ENCODE measurements around the gene HIVEP3. TPM values are rescaled to one million over a fixed set of nuclear protein-coding genes. Genes with fewer than 3 reads are reported as not detected.

Gene HIVEP3
- polyA plus RNA-seq, 6 donors from 2014 or later: 0.83 to 2.1 (median 1.3) TPM

DNA sequence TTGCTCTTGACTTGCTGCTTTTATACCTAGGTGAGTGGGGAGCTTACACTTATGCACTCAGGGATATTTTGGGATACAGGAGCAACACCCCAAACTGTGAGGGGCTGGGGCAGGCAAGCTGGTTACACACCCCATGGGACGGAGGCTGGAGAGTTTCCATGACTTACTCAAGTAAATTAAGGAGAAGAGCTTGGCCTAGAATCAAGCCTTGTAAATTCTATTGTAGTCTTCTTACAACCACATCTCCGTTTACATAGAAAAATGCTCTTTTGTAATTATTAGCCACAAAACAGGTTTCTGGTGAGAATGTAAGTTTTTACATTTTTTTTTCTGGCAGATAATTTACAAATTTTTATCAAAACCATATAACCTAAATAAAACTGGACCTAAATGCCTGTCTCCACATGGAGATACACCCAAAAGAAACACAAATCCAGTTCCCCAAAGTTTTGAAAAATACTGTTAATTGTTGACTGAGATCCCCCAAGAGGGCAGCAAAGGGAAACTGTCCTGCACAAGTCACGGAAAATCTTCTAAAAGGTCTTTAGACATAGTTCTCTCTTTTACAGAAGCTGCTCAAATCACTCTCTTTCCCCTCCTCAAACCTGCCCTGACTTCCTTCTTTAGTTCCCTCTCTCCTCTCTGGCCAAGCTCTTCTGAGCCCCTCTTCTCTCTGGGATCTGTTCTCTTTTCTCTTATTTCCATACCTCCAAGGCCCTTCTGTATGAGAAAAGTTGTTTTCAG, 134.0 kb downstream of the HIVEP3 start:
- ATAC-seq (ENCODE audit: low read depth in 2 of 2) (no peak), DNase-seq (no peak)
- Mint-ChIP-seq H3K4me3 (no peak overlapping the region), H3K27ac (peak overlapping the region in 2 of 6 donors; percentile 27 to 63), H3K36me3 (no peaks in the 10 kb centered on the region), H3K4me1 (peaks cover 6 to 28% (median 18%) of the 10 kb centered on the region in 3 donors), H3K9me3 (no peaks in the 10 kb centered on the region), H3K27me3 (no peaks in the 10 kb centered on the region)

- ATAC-seq (ENCODE audit: low read depth in 2 of 2) (no peak), DNase-seq (no peak)
- peaks cover 6 to 36% (median 28%) of the 10 kb centered on the region in 3 donors for H3K4me1 Mint-ChIP-seq
- no peaks in the 10 kb centered on the region for H3K27me3 Mint-ChIP-seq
- peak overlapping the region in 4 of 6 donors; percentile 53 to 94 (median 66) for H3K27ac Mint-ChIP-seq
- H3K36me3 Mint-ChIP-seq: no peaks in the 10 kb centered on the region
- H3K4me3 Mint-ChIP-seq: no peak overlapping the region
- H3K9me3 Mint-ChIP-seq: no peaks in the 10 kb centered on the region
These were observed 135.5 kb downstream of the HIVEP3 start for GRCh38 chr1:41783189-41783639.

- peak overlapping the region in 1 of 6 donors; percentile 74 for H3K27ac Mint-ChIP-seq
- H3K4me1 Mint-ChIP-seq: peaks cover 6 to 36% (median 28%) of the 10 kb centered on the region in 3 donors
- no peaks in the 10 kb centered on the region for H3K9me3 Mint-ChIP-seq
- no peaks in the 10 kb centered on the region for H3K36me3 Mint-ChIP-seq
- ATAC-seq (ENCODE audit: low read depth in 2 of 2) (no peak), DNase-seq (no peak)
- H3K4me3 Mint-ChIP-seq: no peak overlapping the region
- no peaks in the 10 kb centered on the region for H3K27me3 Mint-ChIP-seq
These were observed 137.8 kb downstream of the HIVEP3 start for GRCh38 chr1:41780916-41781315.

DNA sequence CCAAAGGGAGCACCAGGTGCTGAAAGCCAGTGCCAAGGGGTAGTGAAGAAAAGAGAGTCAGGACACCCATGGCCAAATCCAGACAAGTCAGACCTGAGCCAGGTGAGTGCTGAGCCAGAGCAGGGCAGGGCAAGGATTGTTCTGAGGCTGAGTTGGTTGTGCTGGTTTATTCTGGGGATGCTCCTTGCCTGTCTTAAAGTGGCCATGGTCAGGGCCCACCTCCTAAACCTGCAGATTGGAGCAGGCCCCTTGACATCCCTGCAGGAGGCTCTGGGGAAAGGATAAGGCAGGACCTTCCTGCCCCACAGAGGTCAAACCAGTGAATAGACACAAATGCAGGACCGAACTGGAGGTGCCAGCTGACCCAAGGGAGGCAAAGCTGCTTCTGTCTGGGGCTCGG, 138.4 kb downstream of the HIVEP3 start:
- H3K36me3 Mint-ChIP-seq: no peaks in the 10 kb centered on the region
- DNase-seq (no peak), ATAC-seq (ENCODE audit: low read depth in 2 of 2) (no peak)
- H3K27me3 Mint-ChIP-seq: no peaks in the 10 kb centered on the region
- H3K4me3 Mint-ChIP-seq: peak overlapping the region in 1 of 8 donors; percentile 53
- H3K4me1 Mint-ChIP-seq: peaks cover 6 to 36% (median 27%) of the 10 kb centered on the region in 3 donors
- no peak overlapping the region for H3K27ac Mint-ChIP-seq
- no peaks in the 10 kb centered on the region for H3K9me3 Mint-ChIP-seq

DNA sequence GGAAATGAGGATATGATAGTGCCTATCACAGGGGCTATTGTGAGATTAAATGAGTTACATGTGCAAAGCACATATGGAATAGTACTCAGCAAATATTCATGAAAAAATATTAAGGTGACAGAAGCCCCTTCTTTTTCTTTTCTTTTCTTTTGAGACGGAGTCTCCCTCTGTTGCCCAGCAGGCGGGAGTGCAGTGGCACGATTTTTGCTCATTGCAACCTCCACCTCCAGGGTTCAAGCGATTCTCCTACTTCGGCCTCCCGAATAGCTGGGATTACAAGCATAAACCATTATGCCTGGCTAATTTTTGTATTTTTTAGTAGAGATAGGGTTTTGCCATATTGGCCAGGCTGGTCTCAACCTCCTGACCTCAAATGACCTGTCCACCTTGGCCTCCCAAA, 139.4 kb downstream of the HIVEP3 start:
- Mint-ChIP-seq H3K9me3 (no peaks in the 10 kb centered on the region), H3K27ac (peak overlapping the region in 2 of 6 donors; percentile 27), H3K27me3 (no peaks in the 10 kb centered on the region), H3K36me3 (no peaks in the 10 kb centered on the region), H3K4me3 (no peak overlapping the region), H3K4me1 (peaks cover 0 to 31% (median 21%) of the 10 kb centered on the region in 3 donors)
- no peak for ATAC-seq (ENCODE audit: low read depth in 2 of 2)
- no peak for DNase-seq

GRCh38 chr1:41777695-41778094, 141.0 kb downstream of the HIVEP3 start:
- Mint-ChIP-seq H3K27me3 (no peaks in the 10 kb centered on the region), H3K36me3 (no peaks in the 10 kb centered on the region), H3K4me1 (peaks cover 0 to 21% (median 14%) of the 10 kb centered on the region in 3 donors), H3K9me3 (no peaks in the 10 kb centered on the region), H3K27ac (peak overlapping the region in 1 of 6 donors; percentile 49), H3K4me3 (peak overlapping the region in 1 of 8 donors; percentile 16)
- DNase-seq (no peak), ATAC-seq (ENCODE audit: low read depth in 2 of 2) (no peak)

- peak overlapping the region in 3 of 6 donors; percentile 42 to 51 (median 44) for H3K27ac Mint-ChIP-seq
- no peak for ATAC-seq (ENCODE audit: low read depth in 2 of 2)
These were observed 141.8 kb downstream of the HIVEP3 start for GRCh38 chr1:41776891-41777441.

DNA sequence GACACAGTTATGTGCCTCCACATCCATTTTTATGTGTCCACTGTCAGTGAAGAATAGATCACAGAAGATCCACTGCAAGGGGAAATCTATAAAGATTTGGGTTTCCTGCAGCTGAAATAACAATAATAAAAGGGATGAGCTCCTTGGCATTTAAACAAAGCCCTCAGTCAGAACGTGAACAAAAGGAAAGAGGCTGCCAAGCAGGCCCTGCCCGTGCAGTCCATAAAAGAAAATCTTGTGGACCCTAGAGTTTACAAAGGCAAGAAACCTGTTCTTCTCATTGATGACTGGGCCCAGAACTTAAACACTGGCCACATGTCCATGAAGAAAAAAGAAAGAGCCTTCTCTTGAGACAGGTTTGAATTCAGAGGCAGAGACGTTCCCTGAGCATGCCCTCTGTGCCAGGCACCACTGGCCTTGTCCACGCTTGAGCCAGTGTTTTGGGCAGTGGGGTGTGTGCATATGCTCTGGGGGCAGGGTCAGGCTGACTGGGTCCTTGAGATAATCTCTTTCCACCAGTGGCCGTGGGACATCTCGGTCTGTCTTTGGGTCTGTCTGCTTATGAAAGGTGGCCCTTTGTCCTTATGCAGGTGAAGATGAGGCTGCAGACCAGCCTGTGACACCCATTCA, 142.7 kb downstream of the HIVEP3 start:
- DNase-seq: no peak
- Mint-ChIP-seq H3K36me3 (no peaks in the 10 kb centered on the region), H3K4me1 (peaks cover 0 to 23% (median 15%) of the 10 kb centered on the region in 3 donors), H3K27me3 (no peaks in the 10 kb centered on the region), H3K4me3 (no peak overlapping the region), H3K9me3 (no peaks in the 10 kb centered on the region), H3K27ac (no peak overlapping the region)
- ATAC-seq (ENCODE audit: low read depth in 2 of 2): no peak

More at GRCh38 chr1:41776891-41777441, 141.8 kb downstream of the HIVEP3 start:
- no peak for DNase-seq
- Mint-ChIP-seq H3K4me1 (peaks cover 0 to 19% (median 15%) of the 10 kb centered on the region in 3 donors), H3K36me3 (no peaks in the 10 kb centered on the region), H3K9me3 (no peaks in the 10 kb centered on the region), H3K27me3 (no peaks in the 10 kb centered on the region), H3K4me3 (no peak overlapping the region)

- Mint-ChIP-seq H3K9me3 (no peaks in the 10 kb centered on the region), H3K27me3 (no peaks in the 10 kb centered on the region), H3K4me1 (peaks cover 0 to 18% (median 15%) of the 10 kb centered on the region in 3 donors), H3K36me3 (no peaks in the 10 kb centered on the region), H3K4me3 (no peak overlapping the region), H3K27ac (no peak overlapping the region)
- DNase-seq (no peak), ATAC-seq (ENCODE audit: low read depth in 2 of 2) (no peak)
These were observed 144.2 kb downstream of the HIVEP3 start for GRCh38 chr1:41774471-41774990.

DNA sequence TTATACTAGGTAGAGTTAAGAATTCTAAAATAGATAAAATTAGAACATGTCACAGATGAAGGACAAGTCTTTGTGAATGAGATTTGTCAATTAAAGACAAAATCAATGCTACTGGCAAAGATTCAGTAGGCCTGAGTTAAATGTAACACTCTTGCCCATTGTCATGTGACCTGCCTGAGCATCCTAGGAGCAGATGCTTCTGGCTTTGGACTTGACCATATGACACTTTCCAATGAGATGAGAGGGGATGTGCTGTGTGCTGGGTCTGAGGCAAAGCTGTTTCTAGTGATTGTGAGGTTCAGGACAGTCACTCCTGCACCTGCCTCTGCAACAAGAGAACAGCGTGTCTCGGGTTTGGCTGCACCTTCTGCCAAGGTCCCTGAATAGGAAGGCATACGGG, 144.9 kb downstream of the HIVEP3 start:
- H3K27me3 Mint-ChIP-seq: no peaks in the 10 kb centered on the region
- DNase-seq (no peak), ATAC-seq (ENCODE audit: low read depth in 2 of 2) (no peak)
- H3K4me1 Mint-ChIP-seq: peaks cover 7 to 20% (median 11%) of the 10 kb centered on the region in 3 donors
- no peaks in the 10 kb centered on the region for H3K36me3 Mint-ChIP-seq
- no peak overlapping the region for H3K4me3 Mint-ChIP-seq
- no peak overlapping the region for H3K27ac Mint-ChIP-seq
- no peaks in the 10 kb centered on the region for H3K9me3 Mint-ChIP-seq

- Mint-ChIP-seq H3K4me3 (no peak overlapping the region), H3K9me3 (no peaks in the 10 kb centered on the region), H3K27me3 (no peaks in the 10 kb centered on the region), H3K36me3 (no peaks in the 10 kb centered on the region), H3K27ac (peak overlapping the region in 1 of 6 donors; percentile 38), H3K4me1 (peaks cover 11 to 23% (median 13%) of the 10 kb centered on the region in 3 donors)
- DNase-seq (no peak), ATAC-seq (ENCODE audit: low read depth in 2 of 2) (no peak)
These were observed 145.6 kb downstream of the HIVEP3 start for GRCh38 chr1:41773144-41773591.

DNA sequence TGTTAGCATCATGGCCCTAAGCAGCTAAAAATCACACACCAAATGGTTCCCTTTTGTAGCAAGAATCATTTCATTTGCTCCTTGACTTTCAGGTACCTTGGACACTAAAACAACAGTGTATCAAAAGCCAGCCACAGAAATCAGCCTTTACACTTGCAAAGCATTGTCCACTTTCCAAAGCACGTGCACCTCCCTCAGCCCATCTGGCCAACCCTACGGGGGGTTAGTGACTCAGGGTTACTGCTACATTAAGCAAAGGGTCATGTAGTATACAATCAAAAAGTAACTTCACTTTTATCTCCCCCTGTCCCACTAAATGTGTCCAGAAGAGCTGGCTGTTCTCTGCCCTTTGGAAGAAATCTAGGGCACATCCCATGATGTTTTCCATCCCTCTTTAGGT, 149.7 kb downstream of the HIVEP3 start:
- Mint-ChIP-seq H3K36me3 (no peaks in the 10 kb centered on the region), H3K27ac (peak overlapping the region in 1 of 6 donors; percentile 56), H3K27me3 (no peaks in the 10 kb centered on the region), H3K4me1 (peaks cover 45 to 63% (median 52%) of the 10 kb centered on the region in 3 donors), H3K4me3 (no peak overlapping the region), H3K9me3 (peaks cover 0 to 2% (median 0%) of the 10 kb centered on the region in 7 donors)
- no peak for DNase-seq
- ATAC-seq (ENCODE audit: low read depth in 2 of 2): no peak

DNA sequence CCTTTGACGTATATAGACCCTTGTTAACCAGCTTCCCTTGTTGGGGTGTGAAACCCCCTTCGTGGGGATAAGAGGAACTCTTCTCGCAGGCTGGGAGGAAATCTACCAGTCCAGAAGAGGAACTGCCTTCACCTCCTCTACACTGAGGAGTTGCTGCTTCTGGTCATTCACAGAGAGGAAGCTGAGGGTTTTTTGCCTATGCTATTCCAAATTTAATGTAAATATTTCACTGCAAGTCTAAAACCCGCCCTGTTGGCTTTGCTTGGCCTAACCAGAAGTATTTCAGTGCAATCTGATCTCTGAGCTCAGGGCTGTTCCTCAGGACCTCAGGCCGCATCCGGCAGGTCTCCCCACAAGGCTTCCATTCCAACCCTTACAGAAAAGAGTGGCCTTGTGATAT, 150.1 kb downstream of the HIVEP3 start:
- Mint-ChIP-seq H3K4me1 (peaks cover 49 to 68% (median 57%) of the 10 kb centered on the region in 3 donors), H3K27ac (peak overlapping the region in 3 of 6 donors; percentile 39 to 91 (median 56)), H3K27me3 (no peaks in the 10 kb centered on the region), H3K36me3 (no peaks in the 10 kb centered on the region), H3K9me3 (peaks cover 0 to 2% (median 0%) of the 10 kb centered on the region in 7 donors), H3K4me3 (peak overlapping the region in 1 of 8 donors; percentile 61)
- DNase-seq: peak; percentile 40
- ATAC-seq (ENCODE audit: low read depth in 2 of 2): peak; percentile 90 to 96
